Spleen (tissue), 11 donors: Measurements from ENCODE around the gene CTNND1. TPM values are rescaled to one million over a fixed set of nuclear protein-coding genes. Genes with fewer than 3 reads are reported as not detected.

Experiments used
- DNase-seq: peaks from one replicate; pipeline ENCODE4 v3.0.0-alpha.2; 2020
- H3K27ac ChIP-seq, 8 donors: fragments of 200-600 bp; sonication (generic) in 7 of 8; 1 replicate in 4 of 8; 2 replicates in 4 of 8; pipeline versions ENCODE4 v1.5.0 to v1.8.0; 2016 to 2021; ENCODE audit warnings: inconsistent platforms in 4 of 8, mild to moderate bottlenecking in 4 of 8, moderate library complexity in 1 of 8
- H3K27me3 ChIP-seq, 7 donors: fragments of 200-600 bp; sonication (generic) in 6 of 7; replicated peaks in 1 of 7; 1 replicate in 4 of 7; 2 replicates in 3 of 7; pipeline versions ENCODE4 v1.5.0 to v1.8.0; 2016 to 2021; ENCODE audit warnings: inconsistent platforms in 3 of 7, mild to moderate bottlenecking in 1 of 7
- H3K36me3 ChIP-seq, 6 donors: fragments of 200-600 bp; sonication (generic) in 5 of 6; 1 replicate in 4 of 6; 2 replicates in 2 of 6; pipeline versions ENCODE4 v1.5.0 to v1.8.0; 2016 to 2021; ENCODE audit warnings: inconsistent platforms in 2 of 6
- H3K4me1 ChIP-seq, 6 donors: fragments of 200-600 bp; sonication (generic) in 5 of 6; 1 replicate in 3 of 6; 2 replicates in 3 of 6; pipeline versions ENCODE4 v1.5.0 to v1.8.0; 2016 to 2021; ENCODE audit warnings: inconsistent platforms in 3 of 6
- H3K4me3 ChIP-seq, 8 donors: fragments of 200-600 bp; sonication (generic) in 7 of 8; 1 replicate in 4 of 8; 2 replicates in 4 of 8; pipeline versions ENCODE4 v1.5.0 to v1.8.0; 2016 to 2021; ENCODE audit warnings: inconsistent platforms in 4 of 8, mild to moderate bottlenecking in 4 of 8, moderate library complexity in 2 of 8
- H3K9me3 ChIP-seq, 8 donors: fragments of 200-600 bp; sonication (generic) in 7 of 8; 1 replicate in 4 of 8; 2 replicates in 4 of 8; pipeline versions ENCODE4 v1.5.0 to v1.8.0; 2016 to 2021; ENCODE audit warnings: inconsistent platforms in 4 of 8
- POLR2A ChIP-seq, 3 donors: fragments of 450-650 bp; IDR thresholded peaks; one replicate each; pipeline ENCODE4 v1.5.1; 2017; ENCODE audit warnings: antibody characterized with exemption in 3 of 3, mild to moderate bottlenecking in 1 of 3
- POLR2AphosphoS5 ChIP-seq, 3 donors: sonication (generic); formaldehyde crosslinking; IDR thresholded peaks; one replicate each; pipeline ENCODE4 v1.5.1; 2017; ENCODE audit warnings: antibody characterized with exemption in 3 of 3
- WGBS, 5 donors: extraction: QIAGEN DNeasy Blood & Tissue Kit in 3 of 5; methylation state at CpG; one replicate each; pipeline versions ENCODE4 v1.1.5 to v1.1.7; 2013 to 2018; 5-methylcytosine and 5-hydroxymethylcytosine counted together
- intact Hi-C: fragments of 100-400 bp; cut with DNase I; formaldehyde crosslinking; loops from one replicate; pipeline ENCODE4 v1.15.0; 2023; ENCODE audit warnings: low total_unique reads
- polyA plus RNA-seq, 3 donors: library from polyadenylated mRNA; stranded (reverse); fragments of 200-250 nt; gene quantifications; one replicate each; pipeline ENCODE4 v1.2.1, GENCODE V29; 2013
- total RNA-seq, 7 donors: library from RNA; depleted of rRNA in 3 of 7; stranded (reverse); fragments of >200 nt in 3 of 7; fragmentation: NEBNext Ultra II Directional in 4 of 7; extraction: Animal tissue kit (Norgen Biotek cat#: 25700) in 4 of 7; gene quantifications; one replicate each; pipeline versions ENCODE4 v1.1.0 to v1.2.1, GENCODE V29; 2016 to 2021
- TF ChIP-seq, protein P1 (sequence below), 11 experiments: fragments of 200-600 bp in 7 of 11; fragments of 450-650 bp in 4 of 11; sonication (generic) in 4 of 11; IDR thresholded peaks in 8 of 11; conservative IDR thresholded peaks in 3 of 11; 1 replicate in 7 of 11; 2 replicates in 4 of 11; pipeline versions ENCODE4 v1.4.0 to v1.8.0; 2016 to 2021; ENCODE audit warnings: antibody characterized with exemption in 11 of 11, inconsistent platforms in 4 of 11, mild to moderate bottlenecking in 1 of 11
- donor health status: healthy with polysubstance abuse.
- donor health status: DM: no; HTN: no; CAD: no; lungs with moderate emphysema.
- donor health status: DM: no; HTN: no; CAD: no.
- donor health status: Bipolar disorder and iron deficiency.
- donor health status: healthy.
- donor health status: DM: no; HTN: no; CAD: no.
- donor health status: DM: yes; HTN: yes; CAD: no.

The CTNND1 gene
- total and polyA plus RNA-seq, 10 donors = 12.0 to 227 (median 125) TPM

DNA sequence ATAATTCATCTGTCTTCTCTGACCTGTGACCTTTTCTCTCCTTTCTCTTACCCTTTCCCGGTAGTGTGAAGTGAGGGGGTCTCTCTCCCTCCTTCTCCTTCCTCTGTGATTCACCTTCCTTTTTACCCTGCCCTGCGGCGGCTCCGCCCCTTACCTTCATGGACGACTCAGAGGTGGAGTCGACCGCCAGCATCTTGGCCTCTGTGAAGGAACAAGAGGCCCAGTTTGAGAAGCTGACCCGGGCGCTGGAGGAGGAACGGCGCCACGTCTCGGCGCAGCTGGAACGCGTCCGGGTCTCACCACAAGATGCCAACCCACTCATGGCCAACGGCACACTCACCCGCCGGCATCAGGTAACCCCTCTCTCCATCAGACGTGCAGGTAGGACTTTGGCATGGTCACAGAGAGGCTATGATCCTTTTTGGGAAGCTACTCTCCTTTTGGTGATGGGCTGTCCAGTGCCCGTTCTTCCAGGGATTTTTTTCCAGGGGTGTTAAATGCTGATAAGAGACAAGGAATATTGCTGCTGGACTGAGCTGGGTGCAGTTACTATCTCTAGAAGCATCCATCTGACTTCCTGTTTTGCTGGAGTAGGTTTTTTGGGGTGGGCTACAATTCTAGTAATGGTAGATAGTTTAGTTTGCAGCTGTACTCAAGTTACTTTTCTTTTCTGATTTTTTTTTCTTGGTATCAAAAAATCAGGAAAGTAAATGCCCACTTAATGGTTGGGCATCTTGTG lies 29.9 kb downstream of the CTNND1 start:
- H3K27me3 ChIP-seq = no peaks in the 10 kb centered on the region
- peaks cover 0 to 37% (median 11%) of the 10 kb centered on the region in 6 donors for H3K36me3 ChIP-seq
- DNase-seq = peak; percentile 82
- TF ChIP-seq POLR2AphosphoS5 (IDR thresholded peaks at IDR 0.05) (peak in 2 of 3 donors; percentile 28 to 40), POLR2A (IDR thresholded peaks at IDR 0.05) (no peak)
- H3K27ac ChIP-seq = peak overlapping the region; percentile 82 to 93 (median 90)
- H3K9me3 ChIP-seq = no peaks in the 10 kb centered on the region
- intact Hi-C loops = loop anchor here (10.0 kb wide), 1 partner anchor 127 kb away; the partner anchor contains the start of gene ZDHHC5
- H3K4me1 ChIP-seq = peaks cover 49 to 99% (median 83%) of the 10 kb centered on the region in 6 donors
- WGBS, 5 donors = 84 to 87% (median 85%) methylated on average over 22 of the region's 22 CpGs
- peak overlapping the region in 2 of 8 donors; percentile 30 to 59 for H3K4me3 ChIP-seq

DNA sequence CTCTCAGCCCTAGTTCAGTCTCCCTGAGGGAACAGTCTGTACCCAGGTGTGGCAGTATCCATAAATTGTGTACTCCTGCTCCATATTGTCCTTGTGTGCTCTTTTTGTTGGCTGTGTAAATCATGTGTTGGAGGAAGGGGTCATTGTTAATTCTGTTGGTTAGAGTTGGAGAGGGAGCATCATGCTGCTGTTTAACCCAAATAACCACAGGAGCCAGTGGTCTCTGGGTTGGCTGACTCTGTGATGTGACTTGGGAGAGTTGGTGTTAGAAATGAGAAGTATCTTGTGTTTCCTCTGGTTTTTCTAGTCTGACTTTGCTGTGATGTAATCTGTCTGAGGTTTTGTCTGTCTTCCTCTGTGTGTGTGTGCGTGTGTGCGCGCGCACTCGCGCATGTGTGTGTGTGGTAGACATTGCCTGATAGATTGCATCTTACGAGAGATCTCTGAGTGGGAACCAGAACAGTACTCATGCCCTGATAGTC lies 30.5 kb downstream of the CTNND1 start:
- H3K4me1 ChIP-seq = peaks cover 43 to 95% (median 80%) of the 10 kb centered on the region in 6 donors

DNA sequence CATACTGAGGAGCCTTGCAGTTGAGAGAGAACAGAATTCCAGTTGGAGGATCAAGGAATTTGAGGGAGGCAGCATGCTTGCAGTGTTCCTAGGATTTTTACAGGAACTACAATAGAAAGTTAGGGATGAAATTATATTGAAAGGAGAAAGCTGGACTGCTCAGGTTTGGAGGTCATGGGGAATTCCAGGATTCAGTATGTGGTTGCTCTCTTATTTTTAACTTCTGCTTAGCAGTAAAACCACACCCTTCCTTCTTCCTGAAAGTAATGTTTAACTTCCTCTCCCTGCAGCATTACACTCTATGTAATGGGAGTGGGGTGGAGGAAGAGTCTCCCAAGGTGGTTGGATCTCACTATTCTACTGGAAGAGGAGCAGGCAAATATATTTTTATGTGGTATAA lies 31.3 kb downstream of the CTNND1 start:
- intact Hi-C loops = loop anchor here (10.0 kb wide), 1 partner anchor 128 kb away; the partner anchor contains the start of gene ZDHHC5
- peaks cover 0 to 51% (median 17%) of the 10 kb centered on the region in 6 donors for H3K36me3 ChIP-seq
- H3K27me3 ChIP-seq = no peaks in the 10 kb centered on the region
- peaks cover 42 to 91% (median 76%) of the 10 kb centered on the region in 6 donors for H3K4me1 ChIP-seq
- peak overlapping the region; percentile 82 to 93 (median 90) for H3K27ac ChIP-seq
- peak overlapping the region in 5 of 8 donors; percentile 6 to 59 (median 24) for H3K4me3 ChIP-seq
- TF ChIP-seq POLR2A (IDR thresholded peaks at IDR 0.05) = peak in 1 of 3 donors; percentile 5
- TF ChIP-seq, protein P1, sequence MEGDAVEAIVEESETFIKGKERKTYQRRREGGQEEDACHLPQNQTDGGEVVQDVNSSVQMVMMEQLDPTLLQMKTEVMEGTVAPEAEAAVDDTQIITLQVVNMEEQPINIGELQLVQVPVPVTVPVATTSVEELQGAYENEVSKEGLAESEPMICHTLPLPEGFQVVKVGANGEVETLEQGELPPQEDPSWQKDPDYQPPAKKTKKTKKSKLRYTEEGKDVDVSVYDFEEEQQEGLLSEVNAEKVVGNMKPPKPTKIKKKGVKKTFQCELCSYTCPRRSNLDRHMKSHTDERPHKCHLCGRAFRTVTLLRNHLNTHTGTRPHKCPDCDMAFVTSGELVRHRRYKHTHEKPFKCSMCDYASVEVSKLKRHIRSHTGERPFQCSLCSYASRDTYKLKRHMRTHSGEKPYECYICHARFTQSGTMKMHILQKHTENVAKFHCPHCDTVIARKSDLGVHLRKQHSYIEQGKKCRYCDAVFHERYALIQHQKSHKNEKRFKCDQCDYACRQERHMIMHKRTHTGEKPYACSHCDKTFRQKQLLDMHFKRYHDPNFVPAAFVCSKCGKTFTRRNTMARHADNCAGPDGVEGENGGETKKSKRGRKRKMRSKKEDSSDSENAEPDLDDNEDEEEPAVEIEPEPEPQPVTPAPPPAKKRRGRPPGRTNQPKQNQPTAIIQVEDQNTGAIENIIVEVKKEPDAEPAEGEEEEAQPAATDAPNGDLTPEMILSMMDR (IDR thresholded peaks at IDR 0.05 in 8 of 11, conservative IDR thresholded peaks at IDR 0.05 in 3 of 11) = no peak
- no peaks in the 10 kb centered on the region for H3K9me3 ChIP-seq
- no peak for DNase-seq

More for the DNA sequence above, 30.5 kb downstream of the CTNND1 start:
- Histone ChIP-seq H3K4me3 (peak overlapping the region in 4 of 8 donors; percentile 23 to 59 (median 27)), H3K27me3 (no peaks in the 10 kb centered on the region), H3K9me3 (no peaks in the 10 kb centered on the region), H3K27ac (peak overlapping the region; percentile 82 to 93 (median 90)), H3K36me3 (peaks cover 0 to 43% (median 16%) of the 10 kb centered on the region in 6 donors)
- 15 to 32% (median 22%) methylated on average over 7 of the region's 7 CpGs for WGBS, 5 donors
- intact Hi-C loops = loop anchor here (10.0 kb wide), 1 partner anchor 127 kb away; the partner anchor contains the start of gene ZDHHC5
- DNase-seq = peak; percentile 96
- TF ChIP-seq POLR2A (IDR thresholded peaks at IDR 0.05) = peak in 1 of 3 donors; percentile 14
- TF ChIP-seq POLR2AphosphoS5 (IDR thresholded peaks at IDR 0.05) = peak in 2 of 3 donors; percentile 22 to 87
- TF ChIP-seq, protein P1 (IDR thresholded peaks at IDR 0.05 in 8 of 11, conservative IDR thresholded peaks at IDR 0.05 in 3 of 11) = no peak

DNA sequence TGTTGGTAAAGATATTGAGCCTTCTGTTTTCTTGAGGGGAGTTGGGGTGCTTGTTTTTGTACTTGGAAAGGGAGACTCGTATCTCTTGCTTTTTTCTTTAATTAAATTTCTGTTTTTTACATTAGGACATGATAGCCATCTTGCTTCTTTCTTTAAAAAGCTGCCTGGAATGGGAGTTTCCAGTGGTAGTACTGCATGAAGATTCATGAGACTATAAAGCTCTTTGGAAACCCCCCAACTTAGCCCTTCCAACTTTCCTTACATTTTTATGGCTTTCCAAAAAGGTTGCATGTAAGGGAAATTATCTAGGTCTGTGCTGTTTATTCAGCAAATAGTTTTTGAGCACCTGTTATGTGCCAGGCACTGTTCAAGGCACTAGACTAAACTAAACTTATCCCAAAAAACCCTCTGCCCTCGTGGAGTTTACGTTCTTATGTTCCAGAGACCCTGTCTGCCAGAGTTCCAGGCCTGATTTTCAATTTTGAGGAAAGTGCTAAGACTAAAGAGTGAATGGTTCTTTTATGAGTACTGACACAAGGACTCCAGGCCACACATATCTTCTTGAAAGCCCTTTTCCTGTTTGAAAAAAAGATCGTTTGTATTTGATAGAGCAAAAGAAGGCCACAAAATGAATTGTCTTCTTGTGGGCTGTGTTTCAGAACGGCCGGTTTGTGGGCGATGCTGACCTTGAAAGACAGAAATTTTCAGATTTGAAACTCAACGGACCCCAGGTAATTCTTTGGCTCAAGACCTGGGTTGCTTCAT lies 31.9 kb downstream of the CTNND1 start:
- no peak for TF ChIP-seq POLR2AphosphoS5 (IDR thresholded peaks at IDR 0.05)
- TF ChIP-seq, protein P1 (IDR thresholded peaks at IDR 0.05 in 8 of 11, conservative IDR thresholded peaks at IDR 0.05 in 3 of 11) = no peak
- no peak for DNase-seq
- H3K27ac ChIP-seq = peak overlapping the region; percentile 82 to 93 (median 90)
- peak overlapping the region in 2 of 8 donors; percentile 6 to 59 for H3K4me3 ChIP-seq
- no peaks in the 10 kb centered on the region for H3K9me3 ChIP-seq
- H3K27me3 ChIP-seq = no peaks in the 10 kb centered on the region
- peaks cover 0 to 58% (median 17%) of the 10 kb centered on the region in 6 donors for H3K36me3 ChIP-seq
- 29 to 46% (median 39%) methylated on average over 8 of the region's 8 CpGs for WGBS, 5 donors
- intact Hi-C loops = loop anchor here (10.0 kb wide), 1 partner anchor 129 kb away; the partner anchor contains the start of gene ZDHHC5
- H3K4me1 ChIP-seq = peaks cover 40 to 91% (median 76%) of the 10 kb centered on the region in 6 donors
